A673 (cell line): ENCODE results near the gene SSC5D.

ENCODE experiments used
- CTCF ChIP-seq: fragments of 300-800, 200-600 bp; sonication (generic); conservative IDR thresholded peaks from 2 replicates; pipeline ENCODE4 v1.5.1; 2017; ENCODE audit warnings: low read depth, mild to moderate bottlenecking, antibody characterized with exemption, low read length, moderate library complexity, mixed read lengths
- EZH2 ChIP-seq: fragments of 200-600 bp; sonication (generic); IDR thresholded peaks from 2 replicates; pipeline ENCODE4 v1.6.1; 2017; ENCODE audit warnings: borderline replicate concordance, low read depth, mild to moderate bottlenecking, mixed read lengths, antibody characterized with exemption, low read length; ENCODE audit not compliant: poor library complexity, severe bottlenecking

- TF ChIP-seq CTCF: no peak
- TF ChIP-seq EZH2: no peak
Measured at GRCh38 chr19:55500368-55500952, 12.2 kb downstream of the SSC5D start.
